Liver (tissue), 3 donors: ENCODE measurements around the gene ZNF408.

ENCODE experiments used
- SP1 ChIP-seq: IDR thresholded peaks from 2 replicates; pipeline ENCODE4 v1.6.1; 2018; ENCODE audit warnings: antibody characterized with exemption, mild to moderate bottlenecking
- TF ChIP-seq, protein P1 (sequence below): fragments of 150-350 bp; IDR thresholded peaks from 2 replicates; pipeline ENCODE4 v1.5.1; 2017; ENCODE audit warnings: improper control_type of control experiment, low read depth, low read length; ENCODE audit not compliant: missing input control
- TF ChIP-seq, protein P2 (sequence below): IDR thresholded peaks from 2 replicates; pipeline ENCODE4 v1.6.1; 2016; ENCODE audit warnings: antibody characterized with exemption, mild to moderate bottlenecking
- TF ChIP-seq, protein P3 (sequence below): IDR thresholded peaks from 2 replicates; pipeline ENCODE4 v1.6.1; 2016; ENCODE audit warnings: antibody characterized with exemption
- donor health status: healthy.
- donor health status: healthy.

DNA sequence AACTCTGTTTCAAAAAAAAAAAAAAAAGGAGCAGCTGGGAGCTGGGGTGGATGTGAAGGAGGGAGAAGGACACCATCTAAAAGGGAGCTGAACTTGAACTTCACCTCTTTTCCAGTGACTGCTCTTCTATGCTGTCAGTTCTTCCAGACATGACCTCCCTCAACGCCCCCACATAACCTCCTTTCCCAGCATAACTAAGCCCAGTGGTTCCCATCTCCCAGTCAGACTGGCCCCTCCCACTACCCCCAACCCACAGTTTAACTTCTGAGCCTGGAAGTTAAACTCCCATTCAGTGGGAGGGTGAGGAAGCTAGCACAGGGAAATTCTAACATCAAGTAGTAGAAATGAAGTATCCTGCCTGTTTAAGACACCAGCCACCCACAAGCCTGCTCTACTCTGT is 2.2 kb upstream of the ZNF408 start:
- TF ChIP-seq, protein P1, sequence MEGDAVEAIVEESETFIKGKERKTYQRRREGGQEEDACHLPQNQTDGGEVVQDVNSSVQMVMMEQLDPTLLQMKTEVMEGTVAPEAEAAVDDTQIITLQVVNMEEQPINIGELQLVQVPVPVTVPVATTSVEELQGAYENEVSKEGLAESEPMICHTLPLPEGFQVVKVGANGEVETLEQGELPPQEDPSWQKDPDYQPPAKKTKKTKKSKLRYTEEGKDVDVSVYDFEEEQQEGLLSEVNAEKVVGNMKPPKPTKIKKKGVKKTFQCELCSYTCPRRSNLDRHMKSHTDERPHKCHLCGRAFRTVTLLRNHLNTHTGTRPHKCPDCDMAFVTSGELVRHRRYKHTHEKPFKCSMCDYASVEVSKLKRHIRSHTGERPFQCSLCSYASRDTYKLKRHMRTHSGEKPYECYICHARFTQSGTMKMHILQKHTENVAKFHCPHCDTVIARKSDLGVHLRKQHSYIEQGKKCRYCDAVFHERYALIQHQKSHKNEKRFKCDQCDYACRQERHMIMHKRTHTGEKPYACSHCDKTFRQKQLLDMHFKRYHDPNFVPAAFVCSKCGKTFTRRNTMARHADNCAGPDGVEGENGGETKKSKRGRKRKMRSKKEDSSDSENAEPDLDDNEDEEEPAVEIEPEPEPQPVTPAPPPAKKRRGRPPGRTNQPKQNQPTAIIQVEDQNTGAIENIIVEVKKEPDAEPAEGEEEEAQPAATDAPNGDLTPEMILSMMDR, result no peak
- TF ChIP-seq, protein P2, sequence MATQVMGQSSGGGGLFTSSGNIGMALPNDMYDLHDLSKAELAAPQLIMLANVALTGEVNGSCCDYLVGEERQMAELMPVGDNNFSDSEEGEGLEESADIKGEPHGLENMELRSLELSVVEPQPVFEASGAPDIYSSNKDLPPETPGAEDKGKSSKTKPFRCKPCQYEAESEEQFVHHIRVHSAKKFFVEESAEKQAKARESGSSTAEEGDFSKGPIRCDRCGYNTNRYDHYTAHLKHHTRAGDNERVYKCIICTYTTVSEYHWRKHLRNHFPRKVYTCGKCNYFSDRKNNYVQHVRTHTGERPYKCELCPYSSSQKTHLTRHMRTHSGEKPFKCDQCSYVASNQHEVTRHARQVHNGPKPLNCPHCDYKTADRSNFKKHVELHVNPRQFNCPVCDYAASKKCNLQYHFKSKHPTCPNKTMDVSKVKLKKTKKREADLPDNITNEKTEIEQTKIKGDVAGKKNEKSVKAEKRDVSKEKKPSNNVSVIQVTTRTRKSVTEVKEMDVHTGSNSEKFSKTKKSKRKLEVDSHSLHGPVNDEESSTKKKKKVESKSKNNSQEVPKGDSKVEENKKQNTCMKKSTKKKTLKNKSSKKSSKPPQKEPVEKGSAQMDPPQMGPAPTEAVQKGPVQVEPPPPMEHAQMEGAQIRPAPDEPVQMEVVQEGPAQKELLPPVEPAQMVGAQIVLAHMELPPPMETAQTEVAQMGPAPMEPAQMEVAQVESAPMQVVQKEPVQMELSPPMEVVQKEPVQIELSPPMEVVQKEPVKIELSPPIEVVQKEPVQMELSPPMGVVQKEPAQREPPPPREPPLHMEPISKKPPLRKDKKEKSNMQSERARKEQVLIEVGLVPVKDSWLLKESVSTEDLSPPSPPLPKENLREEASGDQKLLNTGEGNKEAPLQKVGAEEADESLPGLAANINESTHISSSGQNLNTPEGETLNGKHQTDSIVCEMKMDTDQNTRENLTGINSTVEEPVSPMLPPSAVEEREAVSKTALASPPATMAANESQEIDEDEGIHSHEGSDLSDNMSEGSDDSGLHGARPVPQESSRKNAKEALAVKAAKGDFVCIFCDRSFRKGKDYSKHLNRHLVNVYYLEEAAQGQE, result no peak
- TF ChIP-seq SP1, result no peak
- TF ChIP-seq, protein P3, sequence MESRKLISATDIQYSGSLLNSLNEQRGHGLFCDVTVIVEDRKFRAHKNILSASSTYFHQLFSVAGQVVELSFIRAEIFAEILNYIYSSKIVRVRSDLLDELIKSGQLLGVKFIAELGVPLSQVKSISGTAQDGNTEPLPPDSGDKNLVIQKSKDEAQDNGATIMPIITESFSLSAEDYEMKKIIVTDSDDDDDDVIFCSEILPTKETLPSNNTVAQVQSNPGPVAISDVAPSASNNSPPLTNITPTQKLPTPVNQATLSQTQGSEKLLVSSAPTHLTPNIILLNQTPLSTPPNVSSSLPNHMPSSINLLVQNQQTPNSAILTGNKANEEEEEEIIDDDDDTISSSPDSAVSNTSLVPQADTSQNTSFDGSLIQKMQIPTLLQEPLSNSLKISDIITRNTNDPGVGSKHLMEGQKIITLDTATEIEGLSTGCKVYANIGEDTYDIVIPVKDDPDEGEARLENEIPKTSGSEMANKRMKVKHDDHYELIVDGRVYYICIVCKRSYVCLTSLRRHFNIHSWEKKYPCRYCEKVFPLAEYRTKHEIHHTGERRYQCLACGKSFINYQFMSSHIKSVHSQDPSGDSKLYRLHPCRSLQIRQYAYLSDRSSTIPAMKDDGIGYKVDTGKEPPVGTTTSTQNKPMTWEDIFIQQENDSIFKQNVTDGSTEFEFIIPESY, result no peak
